IPS-20b (cell line): ENCODE measurements around the gene DCTN5.

Experiments
- H3K27ac ChIP-seq: one replicate; pipeline ENCODE4 v1.5.1; 2013; ENCODE audit warnings: low read length
- H3K27me3 ChIP-seq: 2 replicates; pipeline ENCODE4 v1.6.1; 2013; ENCODE audit warnings: mild to moderate bottlenecking, low read length, inconsistent platforms; ENCODE audit not compliant: insufficient read depth
- H3K36me3 ChIP-seq: 2 replicates; pipeline ENCODE4 v1.6.1; 2013; ENCODE audit warnings: low read depth, mild to moderate bottlenecking, inconsistent platforms, low read length, moderate library complexity; ENCODE audit not compliant: insufficient read depth
- H3K4me1 ChIP-seq: 2 replicates; pipeline ENCODE4 v1.6.1; 2013; ENCODE audit warnings: mild to moderate bottlenecking, control low read depth, inconsistent platforms, low read length, moderate library complexity; ENCODE audit not compliant: insufficient read depth
- H3K4me3 ChIP-seq: 2 replicates; pipeline ENCODE4 v1.5.1; 2013; ENCODE audit warnings: mild to moderate bottlenecking, low read length, inconsistent platforms
- H3K9ac ChIP-seq: 2 replicates; pipeline ENCODE4 v1.6.1; 2013; ENCODE audit warnings: low read depth, mild to moderate bottlenecking, inconsistent platforms, low read length, moderate library complexity
- H3K9me3 ChIP-seq: 2 replicates; pipeline ENCODE4 v1.6.1; 2013; ENCODE audit warnings: mild to moderate bottlenecking, low read depth, low read length, inconsistent platforms; ENCODE audit not compliant: insufficient read depth

Gene DCTN5

DNA sequence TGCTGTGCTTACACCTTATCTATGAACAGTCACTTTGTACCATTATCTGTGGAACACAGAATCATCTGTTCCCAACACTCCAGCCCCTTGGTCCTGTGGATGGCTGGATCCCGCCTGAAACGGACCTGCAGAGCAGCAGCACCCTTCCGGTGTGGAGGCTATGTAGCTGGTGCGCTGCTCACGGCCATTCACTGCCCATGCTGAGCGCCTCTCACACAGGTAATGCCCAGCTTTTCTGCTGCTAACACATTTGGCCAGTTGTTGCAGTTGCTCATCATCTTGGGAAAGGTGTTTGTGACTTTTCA is 26.0 kb downstream of the DCTN5 start:
- H3K9ac ChIP-seq = no peak overlapping the region
- H3K27me3 ChIP-seq = no peaks in the 10 kb centered on the region
- no peaks in the 10 kb centered on the region for H3K4me1 ChIP-seq
- no peaks in the 10 kb centered on the region for H3K9me3 ChIP-seq
- H3K4me3 ChIP-seq = no peak overlapping the region
- H3K27ac ChIP-seq = no peak overlapping the region
- peaks cover 94% of the 10 kb centered on the region for H3K36me3 ChIP-seq

DNA sequence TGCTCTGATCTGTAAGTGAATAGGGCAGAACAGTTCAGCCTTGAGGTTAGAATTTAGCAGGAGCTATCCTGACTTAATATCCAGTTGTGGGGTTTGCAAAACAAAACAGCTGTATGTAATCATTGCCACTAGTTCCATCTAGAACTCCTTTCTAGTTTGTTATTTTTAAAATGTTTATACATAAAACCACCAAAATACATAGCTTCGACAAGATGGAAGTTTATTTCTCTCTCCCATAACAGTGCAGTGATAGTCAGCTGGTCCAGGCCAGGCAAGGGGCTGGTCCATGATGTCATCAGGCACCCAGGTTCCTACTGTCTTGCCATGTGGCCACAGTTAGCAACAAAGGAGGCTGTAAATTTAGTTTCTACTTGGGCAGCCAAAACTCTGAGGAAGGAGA is 27.0 kb downstream of the DCTN5 start:
- no peaks in the 10 kb centered on the region for H3K4me1 ChIP-seq
- no peaks in the 10 kb centered on the region for H3K9me3 ChIP-seq
- no peaks in the 10 kb centered on the region for H3K27me3 ChIP-seq
- peaks cover 88% of the 10 kb centered on the region for H3K36me3 ChIP-seq
- H3K9ac ChIP-seq = no peak overlapping the region
- H3K27ac ChIP-seq = no peak overlapping the region
- H3K4me3 ChIP-seq = no peak overlapping the region

DNA sequence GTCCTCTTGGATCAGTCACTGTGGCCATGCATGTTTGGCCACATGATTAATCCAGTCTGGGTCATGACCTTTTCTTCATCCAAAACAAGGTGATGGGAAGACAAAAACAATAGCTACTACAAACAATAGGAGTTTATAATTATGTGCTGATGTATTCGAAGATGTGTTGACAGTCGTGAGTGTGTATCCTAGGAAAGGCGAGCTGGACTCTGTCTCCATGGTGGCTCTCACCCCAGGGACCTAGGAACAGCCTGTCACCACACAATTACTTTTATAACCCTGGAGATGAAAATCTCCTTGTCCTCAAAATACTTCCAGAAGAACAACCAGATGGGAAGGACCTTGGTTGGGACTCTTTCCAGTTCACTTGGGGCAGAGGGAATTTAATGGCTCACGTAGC is 27.6 kb downstream of the DCTN5 start:
- H3K9me3 ChIP-seq = no peaks in the 10 kb centered on the region
- H3K27me3 ChIP-seq = no peaks in the 10 kb centered on the region
- no peak overlapping the region for H3K9ac ChIP-seq
- H3K4me1 ChIP-seq = no peaks in the 10 kb centered on the region
- H3K36me3 ChIP-seq = peaks cover 88% of the 10 kb centered on the region
- H3K27ac ChIP-seq = no peak overlapping the region
- no peak overlapping the region for H3K4me3 ChIP-seq

DNA sequence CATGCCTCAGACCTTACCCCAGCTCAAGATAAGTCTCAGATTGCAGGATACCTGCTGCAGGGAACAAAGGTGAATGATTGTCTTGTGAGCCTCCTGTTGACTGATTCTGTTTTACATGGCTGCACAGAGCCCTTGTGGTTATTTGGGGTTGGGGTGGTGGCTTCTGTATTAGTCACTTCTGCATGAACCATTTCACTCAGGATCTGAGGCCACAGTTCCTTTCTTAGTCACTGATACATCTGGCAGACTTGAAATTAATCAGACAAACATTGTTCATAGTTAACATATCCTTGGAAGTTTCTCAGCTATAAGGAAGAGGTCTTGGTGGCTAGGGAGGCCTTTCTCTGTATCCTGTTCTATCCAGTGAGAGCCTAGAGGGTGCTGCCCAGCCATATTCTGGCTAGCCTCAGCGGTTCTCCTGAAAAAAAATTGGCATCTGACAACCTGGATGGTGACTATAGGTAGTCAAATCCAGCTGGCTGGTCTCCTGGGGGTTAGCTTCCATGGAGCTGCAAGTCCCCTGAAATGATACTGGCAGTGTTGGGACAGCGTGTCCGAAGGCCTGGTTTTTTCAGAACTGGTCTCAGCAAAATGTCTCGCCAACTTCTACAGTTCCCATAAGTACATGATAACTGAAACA is 29.0 kb downstream of the DCTN5 start:
- Histone ChIP-seq H3K4me3 (no peak overlapping the region), H3K9me3 (no peaks in the 10 kb centered on the region), H3K27ac (no peak overlapping the region), H3K27me3 (no peaks in the 10 kb centered on the region), H3K4me1 (no peaks in the 10 kb centered on the region), H3K36me3 (peaks cover 79% of the 10 kb centered on the region), H3K9ac (no peak overlapping the region)

DNA sequence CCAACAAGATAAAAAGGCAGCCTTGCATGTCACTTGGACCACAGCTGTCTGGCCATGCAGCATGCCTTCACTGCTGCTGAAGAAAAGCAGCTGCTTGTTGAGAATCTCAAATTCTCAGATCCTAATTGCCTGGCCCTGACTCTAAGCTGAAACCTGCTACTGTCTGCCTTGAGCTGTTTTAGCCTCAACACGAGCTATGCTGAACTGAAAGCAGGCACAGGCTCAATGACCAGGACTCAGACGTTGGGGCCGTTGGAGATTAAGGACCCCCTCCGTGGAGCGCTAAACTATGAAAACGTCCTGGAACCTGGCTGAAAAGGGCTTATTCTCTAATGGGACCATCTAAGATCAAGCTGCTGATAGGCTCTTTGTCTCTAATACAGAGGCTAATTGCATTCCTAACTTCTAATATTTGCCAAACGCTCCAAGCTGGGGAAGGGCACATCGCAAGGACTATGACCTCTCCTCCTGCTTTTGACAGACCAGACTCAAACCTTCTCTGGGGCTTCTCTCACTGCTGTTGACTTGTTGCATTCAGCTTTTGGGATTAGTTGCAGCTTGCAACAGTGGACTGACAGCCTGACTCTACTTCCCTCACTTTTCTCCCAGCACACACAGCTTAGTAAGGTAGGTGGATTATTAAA is 32.8 kb downstream of the DCTN5 start:
- H3K36me3 ChIP-seq = peaks cover 41% of the 10 kb centered on the region

DNA sequence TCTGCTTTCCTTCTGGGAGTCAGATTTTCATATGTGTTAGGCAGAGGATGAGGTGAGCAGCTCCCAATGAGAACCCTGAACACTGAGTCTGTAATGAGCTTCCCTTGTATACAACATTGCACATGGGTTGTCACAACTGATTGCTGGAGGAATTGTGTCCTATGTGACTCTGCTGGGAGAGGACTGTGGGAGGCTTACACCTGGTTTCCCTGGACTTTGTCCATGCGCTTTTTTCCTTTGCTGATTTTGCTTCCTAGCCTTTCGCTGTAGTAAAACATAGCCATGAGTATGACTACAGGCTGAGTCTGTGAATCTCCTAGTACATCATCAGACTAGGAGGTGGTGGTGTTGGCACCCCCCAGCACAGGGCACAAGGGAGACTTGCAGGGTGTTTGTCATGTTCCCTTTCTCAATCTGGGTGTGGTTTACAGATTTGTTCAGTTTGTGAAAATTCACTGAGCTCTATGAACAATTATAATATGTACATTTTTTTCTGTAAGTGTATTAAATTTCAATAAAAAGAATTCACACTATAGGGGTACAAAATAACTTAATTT is 35.7 kb downstream of the DCTN5 start:
- H3K4me3 ChIP-seq = no peak overlapping the region
- H3K9me3 ChIP-seq = no peaks in the 10 kb centered on the region
- H3K36me3 ChIP-seq = peaks cover 44% of the 10 kb centered on the region
- no peaks in the 10 kb centered on the region for H3K27me3 ChIP-seq
- H3K4me1 ChIP-seq = peaks cover 8% of the 10 kb centered on the region; the same call in 1 of the 2 replicates
- H3K9ac ChIP-seq = no peak overlapping the region
- no peak overlapping the region for H3K27ac ChIP-seq

More for the DNA sequence above, 32.8 kb downstream of the DCTN5 start:
- no peak overlapping the region for H3K4me3 ChIP-seq
- H3K9me3 ChIP-seq = no peaks in the 10 kb centered on the region
- H3K27ac ChIP-seq = no peak overlapping the region
- H3K27me3 ChIP-seq = no peaks in the 10 kb centered on the region
- H3K4me1 ChIP-seq = no peaks in the 10 kb centered on the region
- no peak overlapping the region for H3K9ac ChIP-seq

DNA sequence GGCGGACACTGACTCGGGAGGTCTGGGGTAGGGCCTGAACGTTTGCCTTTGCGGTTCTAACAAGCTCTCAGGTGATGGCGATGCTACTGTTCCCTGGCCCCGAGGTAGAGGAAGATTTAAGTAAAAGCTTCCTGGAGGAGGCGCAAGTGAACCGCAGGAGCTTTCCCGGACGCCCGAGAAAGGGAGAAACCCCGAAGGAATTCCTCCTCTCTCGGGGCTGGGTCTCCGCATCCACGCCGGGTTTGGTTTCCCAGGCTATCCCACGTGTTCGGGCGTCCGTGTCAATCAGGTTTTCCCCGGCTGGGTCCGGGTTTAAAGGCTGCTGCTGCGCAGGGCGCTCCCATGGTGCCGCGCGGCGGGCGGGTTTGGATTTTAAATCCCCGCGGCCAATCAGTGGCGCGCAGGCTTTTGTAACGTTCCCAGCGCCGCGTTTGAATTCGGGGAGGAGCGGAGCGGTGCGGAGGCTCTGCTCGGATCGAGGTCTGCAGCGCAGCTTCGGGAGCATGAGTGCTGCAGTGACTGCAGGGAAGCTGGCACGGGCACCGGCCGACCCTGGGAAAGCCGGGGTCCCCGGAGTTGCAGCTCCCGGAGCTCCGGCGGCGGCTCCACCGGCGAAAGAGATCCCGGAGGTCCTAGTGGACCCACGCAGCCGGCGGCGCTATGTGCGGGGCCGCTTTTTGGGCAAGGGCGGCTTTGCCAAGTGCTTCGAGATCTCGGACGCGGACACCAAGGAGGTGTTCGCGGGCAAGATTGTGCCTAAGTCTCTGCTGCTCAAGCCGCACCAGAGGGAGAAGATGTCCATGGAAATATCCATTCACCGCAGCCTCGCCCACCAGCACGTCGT is 37.4 kb downstream of the DCTN5 start, which contains the start of gene PLK1:
Gene PLK1 (plus strand): TSS at position 460 of the 844 bp plus-strand sequence. CDS start 44 bp downstream, at position 504.
- H3K9ac ChIP-seq = peak within 1 kb of the TSS; percentile 99
- H3K4me3 ChIP-seq = peak within 1 kb of the TSS; percentile 100
- peak within 1 kb of the TSS; percentile 86 for H3K27ac ChIP-seq
- peaks cover 52% of the 10 kb centered on the region for H3K36me3 ChIP-seq
- H3K27me3 ChIP-seq = no peaks in the 10 kb centered on the region
- no peaks in the 10 kb centered on the region for H3K9me3 ChIP-seq
- H3K4me1 ChIP-seq = peaks cover 8% of the 10 kb centered on the region; the same call in 1 of the 2 replicates

DNA sequence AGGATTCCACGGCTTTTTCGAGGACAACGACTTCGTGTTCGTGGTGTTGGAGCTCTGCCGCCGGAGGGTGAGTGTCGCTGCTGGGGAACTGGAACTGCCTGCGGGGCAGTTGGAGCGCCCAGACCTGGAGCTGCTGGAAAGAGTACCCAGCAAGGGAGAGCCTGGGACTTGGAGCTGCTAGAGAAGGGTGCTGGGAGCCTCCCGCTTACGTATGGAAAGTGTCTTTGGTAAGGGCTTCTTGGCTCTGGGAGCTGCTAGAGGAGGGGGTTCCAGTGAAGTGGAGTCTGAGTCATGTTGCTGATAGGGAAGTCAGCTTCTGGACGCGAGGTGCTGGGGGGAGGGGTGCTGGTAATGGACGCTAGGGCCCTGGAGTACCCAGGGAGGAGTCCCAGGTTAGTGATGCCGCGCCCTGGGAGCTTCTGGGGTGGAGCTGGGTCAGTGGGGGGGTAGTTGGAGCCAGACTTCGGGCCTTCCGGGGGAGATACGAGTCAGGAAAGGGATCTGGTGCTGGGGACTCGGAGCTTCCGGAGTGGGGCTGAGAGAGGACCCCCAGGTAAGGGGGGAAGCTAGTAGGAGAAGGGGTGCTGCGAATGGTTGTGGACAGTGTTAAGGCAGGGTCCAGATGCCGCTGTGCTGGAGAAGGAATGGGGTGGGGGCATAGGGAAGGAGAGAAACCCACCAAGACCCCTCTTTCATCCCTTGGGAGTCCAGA is 38.2 kb downstream of the DCTN5 start:
- Histone ChIP-seq H3K27ac (peak overlapping the region; percentile 86), H3K9ac (peak overlapping the region; percentile 99), H3K36me3 (peaks cover 53% of the 10 kb centered on the region), H3K9me3 (no peaks in the 10 kb centered on the region), H3K4me3 (peak overlapping the region; percentile 100), H3K4me1 (peaks cover 8% of the 10 kb centered on the region; the same call in 1 of the 2 replicates), H3K27me3 (no peaks in the 10 kb centered on the region)

DNA sequence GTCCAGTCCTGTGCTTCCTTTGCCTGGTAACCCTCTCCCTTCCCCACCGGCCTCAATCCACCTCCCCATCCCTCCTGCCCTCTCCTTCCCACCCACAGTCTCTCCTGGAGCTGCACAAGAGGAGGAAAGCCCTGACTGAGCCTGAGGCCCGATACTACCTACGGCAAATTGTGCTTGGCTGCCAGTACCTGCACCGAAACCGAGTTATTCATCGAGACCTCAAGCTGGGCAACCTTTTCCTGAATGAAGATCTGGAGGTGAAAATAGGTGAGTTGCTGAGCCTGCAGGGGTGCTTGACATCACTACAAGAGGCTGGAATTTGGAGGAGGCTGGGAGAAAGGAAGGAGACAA is 38.7 kb downstream of the DCTN5 start:
- H3K4me1 ChIP-seq = peaks cover 8% of the 10 kb centered on the region; the same call in 1 of the 2 replicates
- H3K4me3 ChIP-seq = peak overlapping the region; percentile 100
- H3K9ac ChIP-seq = peak overlapping the region; percentile 99
- peak overlapping the region; percentile 86 for H3K27ac ChIP-seq
- H3K9me3 ChIP-seq = no peaks in the 10 kb centered on the region
- H3K36me3 ChIP-seq = peaks cover 58% of the 10 kb centered on the region
- H3K27me3 ChIP-seq = no peaks in the 10 kb centered on the region

DNA sequence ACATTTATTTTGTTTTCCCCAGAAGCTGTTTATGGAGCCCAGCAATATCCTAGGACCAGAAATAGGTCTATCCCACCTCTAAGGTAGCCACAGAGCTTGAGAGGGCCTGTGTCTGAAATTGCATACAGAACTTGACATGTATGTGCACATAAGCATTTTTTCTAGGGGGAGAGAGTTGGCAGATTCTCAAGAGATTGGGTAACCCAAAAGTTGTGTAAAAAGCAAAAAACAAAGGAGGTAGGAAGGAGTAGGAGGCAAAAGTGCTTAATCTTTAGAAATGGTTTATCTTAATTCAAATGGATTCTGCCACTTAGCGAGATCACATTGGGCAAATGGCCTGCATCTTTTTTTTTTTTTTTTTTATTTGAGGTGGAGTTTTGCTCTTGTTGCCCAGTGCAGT is 40.9 kb downstream of the DCTN5 start:
- Histone ChIP-seq H3K27ac (no peak overlapping the region), H3K4me1 (peaks cover 8% of the 10 kb centered on the region; the same call in 1 of the 2 replicates), H3K9ac (no peak overlapping the region), H3K36me3 (peaks cover 80% of the 10 kb centered on the region), H3K4me3 (no peak overlapping the region), H3K9me3 (no peaks in the 10 kb centered on the region), H3K27me3 (no peaks in the 10 kb centered on the region)

DNA sequence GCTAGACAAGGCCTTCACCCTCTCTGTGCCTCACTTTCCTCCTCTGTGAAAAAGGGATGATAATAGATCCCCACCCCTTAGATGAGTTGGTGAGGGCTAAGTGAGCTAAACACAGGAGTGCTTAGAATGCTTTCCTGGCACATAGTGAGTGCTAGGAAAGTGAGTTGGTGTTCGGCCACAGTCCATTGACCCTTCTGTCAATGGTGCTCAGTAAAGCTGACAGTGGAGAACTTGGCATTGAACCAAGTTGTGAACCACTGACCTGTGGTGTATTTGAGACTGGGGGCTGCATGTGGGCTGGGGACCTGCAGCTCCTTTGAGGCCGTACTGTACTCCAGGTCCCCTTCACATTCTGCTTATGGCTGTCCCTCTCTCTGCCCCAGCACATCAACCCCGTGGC is 42.2 kb downstream of the DCTN5 start:
- no peak overlapping the region for H3K27ac ChIP-seq
- H3K27me3 ChIP-seq = no peaks in the 10 kb centered on the region
- no peaks in the 10 kb centered on the region for H3K9me3 ChIP-seq
- no peak overlapping the region for H3K9ac ChIP-seq
- H3K4me3 ChIP-seq = no peak overlapping the region
- H3K36me3 ChIP-seq = peaks cover 93% of the 10 kb centered on the region
- H3K4me1 ChIP-seq = peaks cover 8% of the 10 kb centered on the region; the same call in 1 of the 2 replicates
